Endothelial cell of umbilical vein (primary cell): ENCODE measurements around the gene CABLES1. TPM values are rescaled to one million over a fixed set of nuclear protein-coding genes. Genes with fewer than 3 reads are reported as not detected.

ENCODE experiments used
- BruUV-seq: library from RNA; stranded (reverse); fragments of 400-500 nt; replicated peaks from 2 replicates; lab custom pipeline; 2021; lab: Mats Ljungman, UMichigan
- CTCF ChIA-PET: fragments of 300-600, 350-600 bp; sonication (Branson Sonifier 250); formaldehyde crosslinking; loops from one replicate; lab custom pipeline; 2021; ENCODE audit warnings: antibody characterized with exemption, inconsistent platforms; lab: Charles Lee
- POLR2A ChIA-PET: fragments of 300-600, 350-600 bp; sonication (Branson Sonifier 250); formaldehyde crosslinking; loops from one replicate; lab custom pipeline; 2021; ENCODE audit warnings: antibody characterized with exemption, inconsistent platforms; lab: Charles Lee
- DNase-seq: peaks from one replicate; pipeline ENCODE4 v3.0.0-alpha.2; 2011; ENCODE audit warnings: low read depth, low spot score
- FAIRE-seq: peaks from 2 replicates; lab custom pipeline; 2011; peaks lifted over from hg19 to GRCh38; lab: Jason Lieb, UNC
- H2AFZ ChIP-seq: 2 replicates; pipeline ENCODE4 v1.6.0; 2012; ENCODE audit warnings: low read depth, low read length, control low read depth, inconsistent platforms
- H3K27ac ChIP-seq: 2 replicates; pipeline ENCODE4 v1.5.1; 2011; ENCODE audit warnings: low read depth, mild to moderate bottlenecking, control low read depth, low read length, moderate library complexity; ENCODE audit not compliant: insufficient read depth
- H3K27me3 ChIP-seq, 2 experiments: 2 replicates each; pipeline versions ENCODE4 v1.6.0 to v1.6.1; 2011; ENCODE audit warnings: low read length in 2 of 2, mixed read lengths in 1 of 2; ENCODE audit not compliant: control insufficient read depth in 2 of 2, insufficient read depth in 2 of 2
- H3K36me3 ChIP-seq, 2 experiments: 2 replicates in 1 of 2; 3 replicates in 1 of 2; pipeline ENCODE4 v1.5.1; 2011; ENCODE audit warnings: low read length in 2 of 2, mild to moderate bottlenecking in 1 of 2, moderate library complexity in 1 of 2; ENCODE audit not compliant: control insufficient read depth in 2 of 2, insufficient read depth in 2 of 2; ENCODE audit errors: extremely low read depth in 1 of 2
- H3K4me1 ChIP-seq: 3 replicates; pipeline ENCODE4 v1.5.1; 2011; ENCODE audit warnings: mild to moderate bottlenecking, low read length; ENCODE audit not compliant: control insufficient read depth, insufficient read depth; ENCODE audit errors: extremely low read depth
- H3K4me2 ChIP-seq: 2 replicates; pipeline ENCODE4 v1.6.1; 2011; ENCODE audit warnings: low read length, control low read depth, mixed read lengths; ENCODE audit not compliant: insufficient read depth
- H3K4me3 ChIP-seq, 3 experiments: fragments of 200-600 bp in 1 of 3; sonication (generic), shearing (Covaris generic) in 1 of 3; replicated peaks in 1 of 3; 2 replicates each; pipeline ENCODE4 v1.5.1; 2011 to 2016; ENCODE audit warnings: control low read depth in 3 of 3, low read length in 3 of 3, mild to moderate bottlenecking in 2 of 3, inconsistent platforms in 1 of 3, low read depth in 1 of 3, moderate library complexity in 1 of 3; ENCODE audit not compliant: insufficient read depth in 1 of 3
- H3K79me2 ChIP-seq: 2 replicates; pipeline ENCODE4 v1.6.0; 2012; ENCODE audit warnings: low read length, inconsistent platforms; ENCODE audit not compliant: control insufficient read depth, insufficient read depth
- H3K9ac ChIP-seq: replicated peaks from 2 replicates; pipeline ENCODE3; 2011; ENCODE audit warnings: low read length, control low read depth; ENCODE audit not compliant: insufficient read depth; ENCODE audit errors: extremely low read depth
- H3K9me1 ChIP-seq: replicated peaks from 3 replicates; pipeline ENCODE4 v1.6.0; 2011; ENCODE audit warnings: mild to moderate bottlenecking, low read length; ENCODE audit not compliant: control insufficient read depth, insufficient read depth; ENCODE audit errors: extremely low read depth
- H3K9me3 ChIP-seq: replicated peaks from 2 replicates; pipeline ENCODE4 v1.5.1; 2012; ENCODE audit warnings: low read length, inconsistent platforms; ENCODE audit not compliant: control insufficient read depth, insufficient read depth
- H4K20me1 ChIP-seq: replicated peaks from 2 replicates; pipeline ENCODE3; 2011; ENCODE audit warnings: mild to moderate bottlenecking, low read length; ENCODE audit not compliant: control insufficient read depth, insufficient read depth; ENCODE audit errors: extremely low read depth
- FOS ChIP-seq: IDR thresholded peaks from 2 replicates; pipeline ENCODE4 v1.6.1; 2011; ENCODE audit warnings: mild to moderate bottlenecking, low read length, moderate library complexity, borderline replicate concordance; ENCODE audit not compliant: insufficient read depth
- GATA2 ChIP-seq: IDR thresholded peaks from 2 replicates; pipeline ENCODE4 v1.7.0; 2011; ENCODE audit warnings: low read depth, mild to moderate bottlenecking, moderate library complexity, mixed read lengths, low read length; ENCODE audit not compliant: insufficient read length, insufficient read depth
- JUN ChIP-seq: IDR thresholded peaks from 2 replicates; pipeline ENCODE4 v1.6.1; 2011; ENCODE audit warnings: borderline replicate concordance, low read depth; ENCODE audit not compliant: insufficient read length, insufficient read depth
- MYC ChIP-seq: IDR thresholded peaks from one replicate; pipeline ENCODE4 v1.6.1; 2011; ENCODE audit warnings: mild to moderate bottlenecking, low read depth, low read length
- POLR2A ChIP-seq: IDR thresholded peaks from 2 replicates; pipeline ENCODE4 v1.6.1; 2012; ENCODE audit warnings: low read depth, mild to moderate bottlenecking, control low read depth, low read length
- dilution Hi-C: fragments of 300-500 bp; cut with MboI; formaldehyde crosslinking; loops from one replicate; pipeline ENCODE4 v1.15.0; 2019; ENCODE audit warnings: low sequenced_read_pairs; ENCODE audit not compliant: extremely low pct_ligation_motif_present
- intact Hi-C: fragments of 100-400 bp; cut with micrococcal nuclease; formaldehyde crosslinking; loops from one replicate; pipeline ENCODE4 v1.10.0; 2022
- polyA plus RNA-seq, 4 experiments: library from polyadenylated mRNA; depleted of rRNA in 3 of 4; stranded (reverse) in 3 of 4; unstranded in 1 of 4; fragments of >200 nt; gene quantifications; 2 replicates each; pipeline versions ENCODE4 v1.2.1 to v1.2.3, GENCODE V29; 2011 to 2012; ENCODE audit warnings: missing spikeins in 1 of 4
- total RNA-seq: library from RNA; stranded (reverse); gene quantifications from 2 replicates; pipeline ENCODE4 v1.2.3, GENCODE V29; 2021
- TF ChIP-seq, protein P1 (sequence below): IDR thresholded peaks from 2 replicates; pipeline ENCODE4 v1.6.1; 2011; ENCODE audit not compliant: insufficient read depth, insufficient read length
- TF ChIP-seq, protein P2 (sequence below), 2 donors: IDR thresholded peaks; 1 replicate in 1 of 2; 2 replicates in 1 of 2; pipeline ENCODE4 v1.5.1; 2011; ENCODE audit warnings: low read length in 2 of 2, mild to moderate bottlenecking in 2 of 2, moderate library complexity in 2 of 2, control low read depth in 1 of 2, inconsistent platforms in 1 of 2, low read depth in 1 of 2; ENCODE audit not compliant: insufficient read depth in 1 of 2; ENCODE audit errors: extremely low read depth in 1 of 2

The CABLES1 gene
- total and polyA plus RNA-seq, 2 donors (not counting 3 experiments of a cell fraction or from before 2014, with no cell fraction given): 40.2 to 71.1 TPM

DNA sequence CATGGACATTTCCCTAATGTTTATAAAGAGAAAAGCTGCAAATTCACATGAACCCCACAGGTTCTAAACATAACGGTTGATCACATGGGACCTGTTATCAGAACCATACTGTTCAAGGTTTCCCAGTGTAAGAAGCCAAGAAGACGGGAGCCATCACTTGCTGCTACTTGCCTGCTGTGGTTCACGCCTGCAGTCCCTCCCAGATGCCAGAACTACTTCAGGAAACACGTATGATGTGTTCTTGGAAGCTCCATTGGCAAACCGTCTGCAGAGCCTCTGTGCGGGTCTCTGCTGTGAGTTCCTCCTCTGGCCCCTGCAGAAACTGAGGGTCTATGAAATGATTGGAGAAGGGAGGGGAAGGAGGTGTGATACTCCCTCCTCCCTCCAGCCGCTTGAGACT, 75.2 kb downstream of the CABLES1 start:
- FAIRE-seq: no peak
- no peaks in the 10 kb centered on the region for H3K9me1 ChIP-seq
- H3K36me3 ChIP-seq: peaks cover 11 to 50% of the 10 kb centered on the region in 2 experiments
- no peak overlapping the region for H3K4me3 ChIP-seq
- ChIA-PET POLR2A (no interaction called here), CTCF (no interaction called here)
- H3K27me3 ChIP-seq: no peaks in the 10 kb centered on the region
- H3K4me2 ChIP-seq: no peak overlapping the region
- no peaks in the 10 kb centered on the region for H3K9me3 ChIP-seq
- H4K20me1 ChIP-seq: no peaks in the 10 kb centered on the region
- dilution Hi-C loops: no loop called here
- no peak overlapping the region for H3K9ac ChIP-seq
- no peak for DNase-seq
- H3K27ac ChIP-seq: no peak overlapping the region
- H3K4me1 ChIP-seq: no peaks in the 10 kb centered on the region
- intact Hi-C loops: no loop called here
- TF ChIP-seq, protein P1, sequence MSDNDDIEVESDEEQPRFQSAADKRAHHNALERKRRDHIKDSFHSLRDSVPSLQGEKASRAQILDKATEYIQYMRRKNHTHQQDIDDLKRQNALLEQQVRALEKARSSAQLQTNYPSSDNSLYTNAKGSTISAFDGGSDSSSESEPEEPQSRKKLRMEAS: no peak
- TF ChIP-seq POLR2A (no peak), JUN (no peak), GATA2 (no peak), MYC (no peak), FOS (no peak)
- TF ChIP-seq, protein P2, sequence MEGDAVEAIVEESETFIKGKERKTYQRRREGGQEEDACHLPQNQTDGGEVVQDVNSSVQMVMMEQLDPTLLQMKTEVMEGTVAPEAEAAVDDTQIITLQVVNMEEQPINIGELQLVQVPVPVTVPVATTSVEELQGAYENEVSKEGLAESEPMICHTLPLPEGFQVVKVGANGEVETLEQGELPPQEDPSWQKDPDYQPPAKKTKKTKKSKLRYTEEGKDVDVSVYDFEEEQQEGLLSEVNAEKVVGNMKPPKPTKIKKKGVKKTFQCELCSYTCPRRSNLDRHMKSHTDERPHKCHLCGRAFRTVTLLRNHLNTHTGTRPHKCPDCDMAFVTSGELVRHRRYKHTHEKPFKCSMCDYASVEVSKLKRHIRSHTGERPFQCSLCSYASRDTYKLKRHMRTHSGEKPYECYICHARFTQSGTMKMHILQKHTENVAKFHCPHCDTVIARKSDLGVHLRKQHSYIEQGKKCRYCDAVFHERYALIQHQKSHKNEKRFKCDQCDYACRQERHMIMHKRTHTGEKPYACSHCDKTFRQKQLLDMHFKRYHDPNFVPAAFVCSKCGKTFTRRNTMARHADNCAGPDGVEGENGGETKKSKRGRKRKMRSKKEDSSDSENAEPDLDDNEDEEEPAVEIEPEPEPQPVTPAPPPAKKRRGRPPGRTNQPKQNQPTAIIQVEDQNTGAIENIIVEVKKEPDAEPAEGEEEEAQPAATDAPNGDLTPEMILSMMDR (IDR thresholded peaks at IDR 0.05; ENCODE audit: extremely low read depth in 1 of 2, insufficient read depth in 1 of 2, low read depth in 1 of 2, low read length in 2 of 2): no peak
- BruUV-seq: no TSS peak
- H2AFZ ChIP-seq: no peak overlapping the region
- no peaks in the 10 kb centered on the region for H3K79me2 ChIP-seq
